Suppressor macrophage treated with lipopolysaccharide for 4 hours (primary cell): ENCODE data around the gene SLC30A10.
"Not testable (repeated sequence)": the region's sequence is repeated elsewhere in the genome, so short reads cannot be mapped to it uniquely, and the experiment has no call there.

ENCODE experiments used
- DNase-seq: peaks from one replicate; pipeline ENCODE4 v3.0.0-alpha.2; 2020

The SLC30A10 gene

DNA sequence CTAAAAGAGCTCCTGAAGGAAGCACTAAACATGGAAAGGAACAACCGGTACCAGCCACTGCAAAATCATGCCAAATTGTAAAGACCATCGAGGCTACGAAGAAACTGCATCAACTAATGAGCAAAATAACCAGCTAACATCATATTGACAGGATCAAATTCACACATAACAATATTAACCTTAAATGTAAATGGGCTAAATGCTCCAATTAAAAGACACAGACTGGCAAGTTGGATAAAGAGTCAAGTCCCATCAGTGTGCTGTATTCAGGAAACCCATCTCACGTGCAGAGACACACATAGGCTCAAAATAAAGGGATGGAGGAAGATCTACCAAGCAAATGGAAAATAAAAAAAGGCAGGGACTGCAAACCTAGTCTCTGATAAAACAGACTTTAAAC lies 39.7 kb downstream of the SLC30A10 start:
- not testable (repeated sequence) for DNase-seq

DNA sequence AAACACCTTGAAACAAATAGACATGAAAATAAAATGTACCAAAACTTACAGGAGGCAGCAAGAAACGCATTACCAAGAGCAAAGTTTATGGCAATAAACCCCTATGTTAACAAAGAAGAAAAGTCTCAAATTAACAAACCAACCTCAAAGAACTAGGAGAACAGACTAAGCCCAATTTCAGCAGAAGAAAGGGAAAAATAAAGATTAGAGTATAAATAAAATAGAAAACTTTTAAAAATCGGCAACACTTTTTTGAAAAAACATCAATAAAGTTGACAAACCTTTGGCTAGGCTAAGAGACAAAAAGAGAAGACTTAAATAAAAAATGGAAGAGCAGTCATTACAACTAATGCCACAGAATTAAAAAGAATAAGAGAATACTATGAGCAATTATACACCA lies 42.7 kb downstream of the SLC30A10 start:
- DNase-seq = no peak

DNA sequence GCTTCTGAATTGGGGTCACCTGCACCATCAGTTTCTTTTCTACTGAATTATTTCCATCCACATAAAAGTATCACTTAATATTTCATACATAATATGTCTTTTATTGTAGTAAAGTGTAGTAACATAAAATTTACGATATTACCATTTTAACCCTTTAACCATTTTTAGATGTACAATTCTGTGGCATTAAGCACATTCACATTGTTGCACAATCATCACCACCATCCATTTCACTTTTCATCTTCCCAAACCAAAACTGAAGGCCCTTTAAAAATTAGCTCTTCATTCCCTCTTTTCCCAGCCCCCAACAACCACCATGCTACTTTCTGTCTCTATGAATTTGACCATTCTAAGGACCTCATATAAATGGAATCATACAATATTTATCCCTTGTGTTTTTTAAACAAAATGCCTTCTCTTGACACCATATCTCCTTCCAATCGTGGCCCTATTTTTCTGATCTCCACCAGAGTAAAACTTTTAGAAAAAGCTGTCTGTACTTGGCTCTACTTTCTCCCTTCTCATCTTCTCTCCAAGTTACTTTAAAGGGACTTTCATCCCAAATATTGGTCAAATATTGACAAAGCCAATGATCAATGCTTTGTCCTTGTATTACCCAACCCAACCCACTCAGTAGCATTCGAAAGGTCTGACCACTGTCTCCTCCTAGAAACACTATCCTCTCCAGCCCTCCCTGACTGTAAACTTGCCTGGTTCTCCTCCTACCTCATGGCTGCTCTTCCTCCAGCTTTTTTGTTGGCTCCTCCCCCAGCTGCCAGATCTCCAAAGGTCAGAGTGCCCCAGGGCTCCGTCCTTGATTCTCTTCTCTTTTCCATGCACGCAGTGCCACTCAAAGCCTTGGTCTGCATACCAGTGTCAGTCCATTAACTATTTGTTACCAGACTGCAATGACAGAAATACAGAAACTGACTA lies 44.7 kb downstream of the SLC30A10 start:
- no peak for DNase-seq

DNA sequence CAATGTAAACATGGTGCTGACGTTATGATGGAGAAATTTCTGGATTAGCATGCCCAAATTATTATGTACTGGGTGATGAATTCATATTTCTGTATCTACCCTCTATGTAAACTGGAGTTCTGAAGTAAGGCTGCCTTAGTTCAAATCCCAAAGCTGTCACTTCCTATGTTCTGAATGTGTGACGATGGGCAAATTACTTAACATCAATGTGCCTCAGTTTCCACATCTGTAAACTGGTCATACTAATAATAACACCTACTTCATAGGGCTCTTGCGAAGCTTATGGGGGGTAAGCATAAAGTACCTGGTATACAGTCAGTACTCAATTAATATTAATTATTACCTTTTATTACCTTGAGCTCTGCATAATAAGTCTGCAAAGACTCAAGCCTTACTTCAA lies 45.6 kb downstream of the SLC30A10 start:
- no peak for DNase-seq

DNA sequence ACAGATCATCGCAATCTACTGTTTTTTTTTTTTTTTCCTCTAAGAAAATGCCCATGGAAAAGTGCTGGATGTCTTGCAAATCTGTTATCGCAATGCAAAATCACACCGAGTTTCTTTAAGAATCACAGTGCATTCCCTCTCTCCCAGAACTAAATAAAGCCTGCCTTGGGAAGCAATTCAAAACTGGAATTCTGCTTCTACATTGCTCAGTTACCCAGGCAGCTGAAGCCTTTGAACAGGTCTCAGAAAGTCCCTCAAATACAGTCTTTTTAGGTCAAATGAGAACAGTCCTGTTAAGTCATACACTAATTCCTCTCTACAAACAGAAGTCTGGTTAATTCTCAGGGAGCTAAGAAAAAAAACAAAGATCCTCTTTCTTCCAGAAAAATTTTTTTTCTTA lies 46.3 kb downstream of the SLC30A10 start:
- no peak for DNase-seq

DNA sequence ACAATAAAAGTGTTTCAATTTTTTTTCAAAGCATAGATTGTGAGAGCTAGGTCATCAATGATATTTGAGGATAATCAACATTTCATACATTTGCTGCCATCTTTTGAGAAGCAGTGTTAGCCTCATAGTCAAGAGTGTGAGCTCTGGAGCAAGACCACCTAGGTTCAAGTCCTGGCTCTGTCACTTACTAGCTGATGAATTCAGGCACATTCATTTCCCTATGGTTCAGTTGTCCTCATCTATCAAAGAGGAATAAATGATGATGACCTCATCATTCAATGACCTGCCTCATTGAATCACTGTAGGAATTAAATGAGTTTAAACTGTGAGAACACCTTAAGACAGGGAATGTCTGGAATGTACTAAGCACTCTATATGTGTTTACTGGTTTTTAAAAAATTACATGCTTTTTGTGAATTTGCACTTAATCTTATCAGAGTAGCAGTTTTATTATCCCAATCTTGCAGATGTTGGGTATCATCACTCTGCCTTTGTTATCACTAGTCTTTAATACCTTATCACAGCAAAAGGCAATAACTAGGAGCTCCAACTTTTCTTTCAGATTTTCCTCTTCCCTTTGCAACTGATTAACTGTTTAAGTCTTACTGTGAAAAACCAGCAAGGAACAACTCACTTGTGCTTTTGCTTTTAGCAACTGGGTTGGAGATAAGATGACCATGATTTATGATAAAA lies 47.4 kb downstream of the SLC30A10 start:
- no peak for DNase-seq

DNA sequence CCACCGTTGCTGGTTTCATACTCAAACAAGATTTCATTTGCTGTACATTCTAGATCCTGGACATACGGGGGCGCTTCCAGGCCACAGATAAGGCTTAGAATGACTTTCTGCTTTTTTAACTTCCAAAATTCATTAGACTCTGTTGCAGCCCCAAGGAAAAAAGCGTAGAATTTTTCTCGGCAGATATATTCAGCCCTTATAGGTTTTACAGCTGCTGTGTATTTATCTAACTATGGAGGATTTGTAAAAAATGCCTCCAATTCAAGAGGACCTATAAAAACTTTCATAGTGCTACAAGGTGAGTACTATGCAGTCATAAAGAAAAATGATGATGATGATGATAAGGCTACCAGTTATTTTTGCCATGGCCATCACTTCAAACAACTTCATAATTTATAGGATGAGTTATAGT lies 51.6 kb downstream of the SLC30A10 start:
- DNase-seq = no peak

DNA sequence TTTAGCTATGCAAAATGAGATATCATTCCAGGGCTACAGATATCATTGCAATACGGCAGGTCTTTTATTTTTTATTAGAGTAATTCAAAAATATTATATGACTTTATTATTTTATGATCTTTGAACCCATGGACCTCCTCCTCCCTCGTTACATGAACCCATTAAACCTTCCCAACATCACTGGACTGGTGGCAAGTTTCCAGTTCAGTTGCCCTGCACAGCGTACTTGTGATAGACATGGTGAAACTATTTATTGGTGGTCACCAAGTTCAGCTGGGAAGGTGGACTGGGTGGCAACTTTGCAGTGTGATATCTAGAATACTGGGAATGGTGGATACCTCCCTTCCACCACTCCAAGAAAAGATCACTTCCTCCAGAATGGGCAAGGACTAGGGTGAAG lies 52.5 kb downstream of the SLC30A10 start:
- no peak for DNase-seq

DNA sequence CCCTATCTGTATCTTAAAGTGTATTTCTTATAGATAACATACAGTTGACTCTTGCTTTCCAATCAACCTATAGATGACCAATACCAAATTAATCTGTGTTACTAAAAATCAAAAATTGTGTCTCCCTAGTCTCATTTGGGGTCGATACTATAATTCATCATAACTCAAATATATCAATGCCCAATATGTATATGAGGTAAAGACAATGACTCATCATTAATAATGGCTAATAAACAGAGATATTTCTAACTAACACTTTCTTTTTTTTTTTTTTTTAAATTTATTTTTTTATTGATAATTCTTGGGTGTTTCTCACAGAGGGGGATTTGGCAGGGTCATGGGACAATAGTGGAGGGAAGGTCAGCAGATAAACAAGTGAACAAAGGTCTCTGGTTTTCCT lies 55.8 kb downstream of the SLC30A10 start:
- DNase-seq = not testable (repeated sequence)

DNA sequence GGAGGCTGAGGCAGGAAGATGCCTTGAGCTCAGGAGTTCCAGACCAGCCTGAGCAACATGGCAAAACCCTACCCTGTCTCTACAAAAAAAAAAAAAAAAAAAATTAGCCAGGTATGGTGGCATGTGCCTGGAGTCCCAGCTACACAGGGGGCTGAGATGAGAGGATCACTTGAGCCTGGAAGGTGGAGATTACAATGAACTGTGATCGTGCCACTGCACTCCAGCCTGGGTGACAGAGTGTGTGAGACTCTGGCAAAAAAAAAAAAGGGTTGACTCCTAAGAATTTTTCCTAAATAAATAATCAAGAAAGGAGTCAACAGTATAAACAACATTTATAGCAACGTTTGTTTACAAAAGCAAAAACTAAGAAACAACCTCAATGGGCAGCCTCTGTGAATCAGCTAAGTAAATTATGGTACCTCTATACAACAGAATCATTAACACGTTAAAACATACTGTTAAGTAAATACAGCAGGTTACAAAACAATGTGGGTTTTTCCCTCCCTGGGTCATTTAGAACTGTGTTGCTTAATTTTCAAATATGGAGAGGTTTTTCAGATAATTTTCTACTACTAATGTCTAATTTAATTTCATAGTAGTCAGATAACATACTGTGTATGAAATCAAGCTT lies 56.8 kb downstream of the SLC30A10 start:
- no peak for DNase-seq

DNA sequence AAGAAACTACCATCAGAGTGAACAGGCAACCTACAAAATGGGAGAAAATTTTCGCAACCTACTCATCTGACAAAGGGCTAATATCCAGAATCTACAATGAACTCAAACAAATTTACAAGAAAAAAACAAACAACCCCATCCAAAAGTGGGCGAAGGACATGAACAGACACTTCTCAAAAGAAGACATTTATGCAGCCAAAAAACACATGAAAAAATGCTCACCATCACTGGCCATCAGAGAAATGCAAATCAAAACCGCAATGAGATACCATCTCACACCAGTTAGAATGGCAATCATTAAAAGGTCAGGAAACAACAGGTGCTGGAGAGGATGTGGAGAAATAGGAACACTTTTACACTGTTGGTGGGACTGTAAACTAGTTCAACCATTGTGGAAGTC lies 59.7 kb downstream of the SLC30A10 start:
- DNase-seq = not testable (repeated sequence)
